Islet of Langerhans (tissue), 1 donor: ENCODE results near the gene PDP2.

Experiments used
- FAIRE-seq: peaks from one replicate; lab custom pipeline; 2011; peaks lifted over from hg19 to GRCh38; lab: Jason Lieb, UNC

Gene PDP2

GRCh38 chr16:66937725-66938337, 57.5 kb downstream of the PDP2 start:
- no peak for FAIRE-seq

GRCh38 chr16:66939366-66939765, 59.1 kb downstream of the PDP2 start:
- no peak for FAIRE-seq

GRCh38 chr16:66940236-66940635, 59.9 kb downstream of the PDP2 start:
- no peak for FAIRE-seq
